GM23248 (cell line): ENCODE measurements around the gene MDH1B. TPM values are rescaled to one million over a fixed set of nuclear protein-coding genes. Genes with fewer than 3 reads are reported as not detected.

Experiments
- DNase-seq: peaks from one replicate; pipeline ENCODE4 v3.0.0-alpha.2; 2015
- H2AFZ ChIP-seq: fragments of 200-600 bp; sonication (generic); 2 replicates; pipeline ENCODE4 v1.6.1; 2016; ENCODE audit warnings: antibody characterized with exemption
- H3F3A ChIP-seq: fragments of 200-600 bp; sonication (generic); 2 replicates; pipeline ENCODE4 v1.6.1; 2016; ENCODE audit warnings: mild to moderate bottlenecking, antibody characterized with exemption, mixed run types; ENCODE audit not compliant: insufficient read depth
- H3K27ac ChIP-seq: fragments of 200-600 bp; sonication (generic); 2 replicates; pipeline ENCODE4 v1.5.1; 2016; ENCODE audit warnings: mild to moderate bottlenecking
- H3K27me3 ChIP-seq: fragments of 200-600 bp; sonication (generic); replicated peaks from 2 replicates; pipeline ENCODE4 v1.6.1; 2016; ENCODE audit warnings: mild to moderate bottlenecking; ENCODE audit not compliant: insufficient read depth
- H3K36me3 ChIP-seq: fragments of 200-600 bp; sonication (generic); 2 replicates; pipeline ENCODE4 v1.6.1; 2016; ENCODE audit warnings: low read depth, mild to moderate bottlenecking
- H3K4me1 ChIP-seq: fragments of 200-600 bp; sonication (generic); 2 replicates; pipeline ENCODE4 v1.6.1; 2016; ENCODE audit warnings: mild to moderate bottlenecking; ENCODE audit not compliant: insufficient read depth
- H3K4me2 ChIP-seq: fragments of 200-600 bp; sonication (generic); one replicate; pipeline ENCODE4 v1.6.1; 2016; ENCODE audit warnings: mild to moderate bottlenecking; ENCODE audit not compliant: unreplicated experiment
- H3K4me3 ChIP-seq: fragments of 200-600 bp; sonication (generic); 2 replicates; pipeline ENCODE4 v1.5.1; 2016; ENCODE audit warnings: mild to moderate bottlenecking
- H3K79me2 ChIP-seq: fragments of 200-600 bp; sonication (generic); 2 replicates; pipeline ENCODE4 v1.6.1; 2016; ENCODE audit warnings: mild to moderate bottlenecking; ENCODE audit not compliant: insufficient read depth
- H3K9ac ChIP-seq: fragments of 200-600 bp; sonication (generic); 2 replicates; pipeline ENCODE4 v1.6.1; 2016; ENCODE audit warnings: mild to moderate bottlenecking
- H3K9me2 ChIP-seq: fragments of 200-600 bp; sonication (generic); 2 replicates; pipeline ENCODE4 v1.6.1; 2016; ENCODE audit warnings: mixed run types, mild to moderate bottlenecking, moderate library complexity; ENCODE audit not compliant: insufficient read depth
- H3K9me3 ChIP-seq: fragments of 200-600 bp; sonication (generic); one replicate; pipeline ENCODE4 v1.6.1; 2017; ENCODE audit warnings: low read depth
- H4K20me1 ChIP-seq: fragments of 200-600 bp; sonication (generic); 2 replicates; pipeline ENCODE4 v1.6.0; 2016; ENCODE audit not compliant: insufficient read depth
- EZH2 ChIP-seq: fragments of 200-600 bp; sonication (generic); IDR thresholded peaks from 2 replicates; pipeline ENCODE4 v1.6.1; 2018; ENCODE audit warnings: antibody characterized with exemption, mild to moderate bottlenecking; ENCODE audit not compliant: insufficient read depth, poor library complexity, severe bottlenecking
- EZH2phosphoT487 ChIP-seq: fragments of 200-600 bp; sonication (generic); IDR thresholded peaks from 2 replicates; pipeline ENCODE4 v1.6.1; 2018; ENCODE audit warnings: antibody characterized with exemption, moderate library complexity, mild to moderate bottlenecking, low read depth; ENCODE audit not compliant: insufficient read depth
- WGBS, 2 experiments: methylation state at CpG; one replicate each; pipeline ENCODE4 v1.1.6; 2015 to 2017; ENCODE audit warnings: low lambda C conversion rate in 2 of 2, low coverage in 1 of 2; ENCODE audit errors: missing lambda C conversion rate in 2 of 2; 5-methylcytosine and 5-hydroxymethylcytosine counted together
- in situ Hi-C: fragments of 300-500 bp; cut with MboI; formaldehyde crosslinking; loops from 2 replicates; pipeline ENCODE4 v1.15.0; 2020
- polyA plus RNA-seq: library from polyadenylated mRNA; unstranded; fragments of >200 nt; fragmentation: Nextera tagmentation; extraction: Ambion mirVana; gene quantifications from 2 replicates; pipeline ENCODE4 v1.2.1, GENCODE V29; 2016
- total RNA-seq: library from RNA; depleted of rRNA; stranded (reverse); fragments of >200 nt; shearing (Covaris generic); gene quantifications from 2 replicates; pipeline ENCODE4 v1.2.3, GENCODE V29; 2014

The MDH1B gene
- total and polyA plus RNA-seq, 2 experiments from 2014 or later = 0.54 to 0.80 TPM

- H3K4me2 ChIP-seq = no peak overlapping the region
- no peaks in the 10 kb centered on the region for H3K9me3 ChIP-seq
- no peak overlapping the region for H2AFZ ChIP-seq
- no peak overlapping the region for H3K4me3 ChIP-seq
- 11 to 12% methylated on average over 5 of the region's 5 CpGs for WGBS, 2 experiments
- H3K9me2 ChIP-seq = no peaks in the 10 kb centered on the region
- no peaks in the 10 kb centered on the region for H3K4me1 ChIP-seq
- H3K27me3 ChIP-seq = peaks cover 19% of the 10 kb centered on the region
- no peak overlapping the region for H3K27ac ChIP-seq
- H3F3A ChIP-seq = no peaks in the 10 kb centered on the region
- no peak overlapping the region for H3K9ac ChIP-seq
- no peaks in the 10 kb centered on the region for H4K20me1 ChIP-seq
- no peak for TF ChIP-seq EZH2phosphoT487
- in situ Hi-C loops = no loop called here
- H3K79me2 ChIP-seq = no peaks in the 10 kb centered on the region
- H3K36me3 ChIP-seq = no peaks in the 10 kb centered on the region
- no peak for DNase-seq
These were observed 56.8 kb downstream of the MDH1B start for GRCh38 chr2:206708286-206708685.

- in situ Hi-C loops = no loop called here
- Histone ChIP-seq H3K27me3 (peaks cover 19% of the 10 kb centered on the region), H3K9ac (no peak overlapping the region), H3K4me3 (no peak overlapping the region), H3K4me1 (no peaks in the 10 kb centered on the region), H3K4me2 (no peak overlapping the region), H3K36me3 (no peaks in the 10 kb centered on the region), H3K9me2 (no peaks in the 10 kb centered on the region), H3F3A (no peaks in the 10 kb centered on the region), H3K9me3 (no peaks in the 10 kb centered on the region), H2AFZ (no peak overlapping the region), H4K20me1 (no peaks in the 10 kb centered on the region), H3K27ac (no peak overlapping the region), H3K79me2 (no peaks in the 10 kb centered on the region)
- DNase-seq = no peak
- TF ChIP-seq EZH2 (no peak), EZH2phosphoT487 (no peak)
- WGBS, 2 experiments = 63 to 70% methylated on average over 10 of the region's 10 CpGs
These were observed 57.9 kb downstream of the MDH1B start for GRCh38 chr2:206707164-206707701.

- Histone ChIP-seq H3K9me2 (no peaks in the 10 kb centered on the region), H3K36me3 (no peaks in the 10 kb centered on the region), H3K4me3 (no peak overlapping the region), H3K9ac (no peak overlapping the region), H3F3A (no peaks in the 10 kb centered on the region), H3K79me2 (no peaks in the 10 kb centered on the region), H3K27me3 (peaks cover under 1% of the 10 kb centered on the region), H3K9me3 (no peaks in the 10 kb centered on the region), H3K4me2 (no peak overlapping the region), H2AFZ (no peak overlapping the region), H4K20me1 (no peaks in the 10 kb centered on the region), H3K4me1 (peaks cover 4% of the 10 kb centered on the region; the same call in 1 of the 2 replicates), H3K27ac (no peak overlapping the region)
- no peak for TF ChIP-seq EZH2
- no peak for TF ChIP-seq EZH2phosphoT487
- no peak for DNase-seq
- WGBS, 2 experiments = 31 to 32% methylated on average over 8 of the region's 8 CpGs
- in situ Hi-C loops = no loop called here
These were observed 63.0 kb downstream of the MDH1B start for GRCh38 chr2:206701952-206702605.

DNA sequence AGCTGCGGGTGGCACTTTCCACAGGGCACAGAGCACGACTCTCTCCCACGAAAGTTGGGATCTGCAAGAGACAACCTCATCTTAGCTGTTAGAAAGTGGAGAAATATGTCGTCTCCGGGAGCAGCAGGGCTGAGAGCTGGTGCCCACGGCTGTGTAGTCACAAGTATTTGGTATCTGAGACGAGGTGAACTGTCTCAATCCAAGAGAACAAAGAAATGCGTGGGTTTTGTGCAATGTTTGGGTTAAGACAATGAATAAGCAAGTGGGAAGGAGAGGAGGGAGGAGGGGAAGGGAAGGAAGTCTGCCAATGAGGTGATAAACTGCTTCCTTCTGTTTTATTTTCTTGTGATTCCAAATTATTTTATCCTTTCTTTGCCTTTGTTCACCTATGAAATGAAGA lies 65.0 kb downstream of the MDH1B start:
- no peaks in the 10 kb centered on the region; the same call in 1 of the 2 replicates for H3K27me3 ChIP-seq
- TF ChIP-seq EZH2 (no peak), EZH2phosphoT487 (no peak)
- no peaks in the 10 kb centered on the region for H4K20me1 ChIP-seq
- H3K27ac ChIP-seq = no peak overlapping the region
- H3K4me2 ChIP-seq = peak overlapping the region; percentile 43
- DNase-seq = peak; percentile 49
- H3K4me1 ChIP-seq = peaks cover 4% of the 10 kb centered on the region; the same call in 1 of the 2 replicates
- H3K79me2 ChIP-seq = no peaks in the 10 kb centered on the region
- 35 to 36% methylated on average over 8 of the region's 8 CpGs for whole genome bisulfite sequencing, 2 experiments
- H3F3A ChIP-seq = no peaks in the 10 kb centered on the region
- no peaks in the 10 kb centered on the region for H3K9me2 ChIP-seq
- no peaks in the 10 kb centered on the region for H3K9me3 ChIP-seq
- in situ Hi-C loops = no loop called here
- H3K9ac ChIP-seq = no peak overlapping the region
- no peaks in the 10 kb centered on the region for H3K36me3 ChIP-seq
- H3K4me3 ChIP-seq = 0 out of 2 replicates have a peak overlapping the region, but pooled peaks have one; percentile 34
- H2AFZ ChIP-seq = peak overlapping the region; percentile 53; the same call in 1 of the 2 replicates
